Measurements from ENCODE around the gene NT5DC3.
"Not testable (repeated sequence)": the region's sequence is repeated elsewhere in the genome, so short reads cannot be mapped to it uniquely, and the experiment has no call there.

NT5DC3 gene

GRCh38 chr12:103855036-103855712, 14.1 kb upstream of the NT5DC3 start:
- no peak for DNase-seq

GRCh38 chr12:103854372-103854973, 13.4 kb upstream of the NT5DC3 start:
- DNase-seq: no peak

- DNase-seq: no peak
Measured at GRCh38 chr12:103852498-103852997, 11.5 kb upstream of the NT5DC3 start.

- DNase-seq: no peak
Measured at GRCh38 chr12:103851127-103851526, 10.1 kb upstream of the NT5DC3 start.

- no peak for DNase-seq
Measured at GRCh38 chr12:103850429-103850828, 9.4 kb upstream of the NT5DC3 start.

GRCh38 chr12:103848917-103849491, 8.0 kb upstream of the NT5DC3 start:
- no peak for DNase-seq

- DNase-seq: no peak
Measured at GRCh38 chr12:103848143-103848542, 7.1 kb upstream of the NT5DC3 start.

GRCh38 chr12:103846415-103846814, 5.4 kb upstream of the NT5DC3 start:
- no peak for DNase-seq

GRCh38 chr12:103844305-103844704, 3.3 kb upstream of the NT5DC3 start:
- DNase-seq: no peak

GRCh38 chr12:103841690-103842584, 903 bp upstream of the NT5DC3 start:
- DNase-seq: peak; percentile 55

- DNase-seq: no peak
Measured at GRCh38 chr12:103840462-103840875, 565 bp downstream of the NT5DC3 start.

GRCh38 chr12:103839609-103840461, 1.2 kb downstream of the NT5DC3 start:
- DNase-seq: no peak

- no peak for DNase-seq
Measured at GRCh38 chr12:103839103-103839502, 1.9 kb downstream of the NT5DC3 start.

- no peak for DNase-seq
Measured at GRCh38 chr12:103838254-103838914, 2.6 kb downstream of the NT5DC3 start.

- no peak for DNase-seq
Measured at GRCh38 chr12:103836345-103836744, 4.7 kb downstream of the NT5DC3 start.

- DNase-seq: not testable (repeated sequence)
Measured at GRCh38 chr12:103835747-103836335, 5.2 kb downstream of the NT5DC3 start.

GRCh38 chr12:103834942-103835341, 6.1 kb downstream of the NT5DC3 start:
- DNase-seq: no peak

- DNase-seq: no peak
Measured at GRCh38 chr12:103833891-103834290, 7.1 kb downstream of the NT5DC3 start.

GRCh38 chr12:103833095-103833775, 7.8 kb downstream of the NT5DC3 start:
- DNase-seq: no peak
